GM18858 (cell line): ENCODE results near the gene CHD5.
"Not testable (repeated sequence)": the region's sequence is repeated elsewhere in the genome, so short reads cannot be mapped to it uniquely, and the experiment has no call there.

ENCODE experiments used
- ATAC-seq: cut with Tn5 transposase; IDR thresholded peaks from one replicate; pipeline ENCODE4 v1.9.1; 2021; ENCODE audit not compliant: unreplicated experiment

CHD5 gene

DNA sequence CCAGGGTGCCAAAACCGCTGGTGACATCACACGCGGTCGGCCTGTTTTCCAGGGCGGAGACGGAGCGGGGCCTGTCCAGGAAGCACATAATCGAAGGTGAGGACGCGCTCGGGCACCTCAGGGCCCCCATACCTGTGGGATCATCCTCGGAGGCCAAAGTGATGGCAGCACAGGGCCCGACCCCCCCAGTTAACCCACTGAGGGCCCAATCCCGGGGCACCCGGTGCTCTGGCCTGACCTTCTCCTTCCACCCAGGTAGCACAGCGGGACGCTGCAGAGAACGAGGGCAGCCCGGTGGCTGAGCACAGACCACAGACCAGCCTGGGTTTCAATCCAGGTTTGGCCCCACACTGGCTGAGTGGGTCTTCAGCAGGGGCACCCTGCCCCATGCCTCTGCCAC is 91.2 kb downstream of the CHD5 start:
- ATAC-seq = no peak

DNA sequence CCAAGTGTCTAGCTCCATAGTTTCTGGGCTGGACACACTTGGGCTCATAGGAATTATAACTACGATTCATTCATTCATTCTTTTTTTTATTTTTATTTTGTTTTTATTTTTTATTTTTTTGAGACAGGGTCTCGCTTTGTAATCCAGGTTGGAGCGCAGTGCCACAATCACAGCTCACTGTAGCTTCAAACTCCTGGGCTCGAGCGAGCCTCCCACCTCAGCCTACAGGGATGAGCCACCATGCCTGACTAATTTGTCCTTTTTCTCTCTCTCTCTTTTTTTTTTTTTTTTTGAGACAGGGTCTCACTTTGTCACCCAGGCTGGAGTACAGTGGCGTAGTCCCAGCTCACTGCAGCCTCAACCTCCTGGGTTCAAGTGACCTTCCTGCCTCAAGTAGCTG is 92.2 kb downstream of the CHD5 start:
- no peak for ATAC-seq

- ATAC-seq = no peak
Measured at GRCh38 chr1:6087377-6087772, 92.7 kb downstream of the CHD5 start.

- no peak for ATAC-seq
Measured at GRCh38 chr1:6086762-6087376, 93.3 kb downstream of the CHD5 start.

DNA sequence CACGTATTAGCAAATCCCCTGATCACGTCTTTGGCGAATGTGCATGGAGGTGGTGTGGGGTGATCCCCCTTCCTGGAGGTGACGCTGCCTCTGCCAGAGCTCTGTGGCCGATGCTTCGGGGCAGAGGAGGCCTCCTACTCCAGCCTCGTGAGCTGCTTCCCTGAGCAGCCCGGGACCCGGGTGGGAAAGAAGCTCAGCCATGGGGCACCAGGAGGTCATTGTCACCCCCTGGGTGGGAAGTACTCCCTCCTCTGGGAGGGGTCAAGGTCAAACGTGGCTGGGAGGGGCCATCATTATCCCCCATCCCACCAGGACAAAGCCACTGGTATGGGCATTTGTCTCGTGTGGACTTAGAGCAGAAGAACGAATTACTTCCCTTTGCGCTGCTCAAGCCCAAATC is 93.8 kb downstream of the CHD5 start:
- ATAC-seq = no peak

GRCh38 chr1:6085666-6086065 is 94.5 kb downstream of the CHD5 start:
- no peak for ATAC-seq

DNA sequence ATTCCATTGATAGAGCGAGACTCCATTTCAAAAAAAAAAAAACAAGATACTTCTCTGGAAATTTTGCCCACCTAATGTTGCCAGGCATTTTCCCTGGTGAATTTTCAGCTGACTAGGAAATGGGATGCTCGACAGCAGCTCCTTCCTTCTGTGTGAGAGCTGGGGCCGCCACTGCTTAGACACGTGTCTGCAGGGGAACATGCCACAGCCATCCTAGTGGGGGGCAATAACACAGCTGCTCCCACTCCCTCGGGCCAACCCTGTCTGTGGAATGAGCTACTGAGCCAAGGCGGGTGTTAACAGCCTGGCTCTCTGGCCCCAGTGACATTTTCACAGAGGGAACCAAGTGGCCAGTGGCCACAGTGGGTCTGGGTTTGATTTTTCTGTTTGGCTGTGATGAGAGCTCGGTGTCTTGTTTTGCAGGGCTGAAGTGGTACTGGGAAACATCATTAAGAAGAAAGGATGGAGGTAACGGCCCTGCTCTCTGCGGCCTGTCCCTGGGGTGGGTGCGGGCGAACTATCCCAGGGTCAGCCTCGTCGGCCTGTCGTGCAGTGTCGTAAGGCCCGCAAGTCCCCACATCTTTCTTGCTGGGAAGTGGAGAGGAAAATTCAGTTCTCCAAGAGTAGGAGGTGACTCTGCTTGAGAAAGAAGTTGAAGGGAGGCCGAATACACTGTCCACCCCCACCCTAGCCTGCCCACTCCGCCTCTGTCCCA is 95.2 kb downstream of the CHD5 start:
- ATAC-seq = no peak

DNA sequence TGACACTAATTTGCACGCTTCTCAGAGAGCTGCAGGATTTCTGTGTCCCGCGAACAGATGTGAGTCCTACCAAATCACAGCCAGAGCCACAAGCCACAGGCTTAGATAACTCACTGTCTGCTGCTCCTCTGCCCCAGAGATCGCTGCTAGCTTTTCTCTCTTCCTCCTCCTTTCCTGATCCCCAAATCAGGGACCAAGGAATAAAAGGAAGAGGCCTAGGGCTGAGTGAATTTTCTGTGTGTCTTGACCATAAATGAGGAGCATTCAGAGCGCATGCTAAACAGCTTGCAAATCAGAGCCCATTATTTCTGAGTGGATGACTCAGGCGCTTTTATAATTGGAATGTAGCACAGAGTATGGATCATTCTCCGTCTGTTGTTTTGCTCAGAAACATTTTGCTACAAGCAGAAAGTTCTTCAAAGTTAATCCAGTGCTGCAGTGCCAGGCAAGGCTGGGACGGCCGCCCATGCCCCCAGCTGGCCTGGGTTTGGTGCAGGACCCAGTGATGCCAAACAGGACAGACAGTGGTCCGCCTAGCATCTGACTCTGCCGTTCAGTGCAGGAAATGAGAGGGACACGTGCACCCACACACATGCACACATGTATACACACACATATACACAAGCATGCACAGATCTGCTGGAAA is 96.2 kb downstream of the CHD5 start:
- ATAC-seq = no peak

- ATAC-seq = no peak
Measured at GRCh38 chr1:6083385-6083784, 96.7 kb downstream of the CHD5 start.

DNA sequence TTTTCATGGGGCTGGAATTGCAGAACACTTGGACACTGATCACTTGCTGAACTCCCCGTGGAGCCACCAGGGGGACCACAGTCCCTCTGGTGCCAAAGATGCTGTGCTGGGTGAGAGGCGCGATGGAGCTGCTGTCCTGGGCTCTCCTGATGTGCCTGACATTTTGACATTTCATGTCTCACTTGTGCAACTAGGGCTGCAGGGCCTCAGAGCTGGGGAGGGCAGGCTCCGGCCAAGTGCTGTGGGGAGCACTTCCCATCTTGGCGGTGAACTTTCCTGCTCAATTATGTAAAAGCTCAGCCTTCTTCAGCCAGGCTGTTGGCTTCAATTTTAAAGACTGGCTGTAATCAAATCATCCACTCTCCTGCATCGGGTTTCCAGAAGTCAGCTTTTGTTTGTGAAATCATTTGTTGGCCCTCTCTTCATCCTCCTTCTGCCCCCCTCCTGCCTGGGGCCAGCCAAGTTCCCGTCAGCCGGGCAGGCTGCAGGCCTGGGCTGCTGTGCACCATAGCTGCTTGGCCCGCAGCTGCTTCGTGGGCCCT is 97.6 kb downstream of the CHD5 start:
- ATAC-seq = no peak

- ATAC-seq = no peak
Measured at GRCh38 chr1:6081901-6082300, 98.2 kb downstream of the CHD5 start.

GRCh38 chr1:6080469-6080868 is 99.7 kb downstream of the CHD5 start:
- ATAC-seq = no peak

GRCh38 chr1:6077919-6078318 is 102.2 kb downstream of the CHD5 start:
- ATAC-seq = no peak

- ATAC-seq = no peak
Measured at GRCh38 chr1:6077506-6077905, 102.6 kb downstream of the CHD5 start.

GRCh38 chr1:6077061-6077460 is 103.1 kb downstream of the CHD5 start:
- ATAC-seq = not testable (repeated sequence)

DNA sequence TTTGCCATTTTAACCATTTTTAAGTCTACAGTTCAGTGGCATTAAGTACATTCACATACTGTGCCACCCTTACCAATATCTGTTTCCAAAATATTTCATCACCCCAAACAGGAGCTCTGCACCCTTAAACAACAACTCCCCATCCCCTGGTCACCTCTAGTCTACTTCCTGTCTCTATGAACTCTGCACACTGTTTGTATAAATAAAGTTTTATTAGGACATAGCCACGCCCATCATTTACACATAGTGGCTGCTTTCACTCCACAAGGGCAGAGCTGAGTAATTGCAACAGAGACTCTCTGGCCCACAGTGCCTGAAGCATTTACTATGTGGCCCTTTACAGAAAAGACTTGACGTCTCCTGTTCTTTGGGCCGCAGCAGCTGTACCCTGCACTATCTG is 104.4 kb downstream of the CHD5 start:
- ATAC-seq = no peak

DNA sequence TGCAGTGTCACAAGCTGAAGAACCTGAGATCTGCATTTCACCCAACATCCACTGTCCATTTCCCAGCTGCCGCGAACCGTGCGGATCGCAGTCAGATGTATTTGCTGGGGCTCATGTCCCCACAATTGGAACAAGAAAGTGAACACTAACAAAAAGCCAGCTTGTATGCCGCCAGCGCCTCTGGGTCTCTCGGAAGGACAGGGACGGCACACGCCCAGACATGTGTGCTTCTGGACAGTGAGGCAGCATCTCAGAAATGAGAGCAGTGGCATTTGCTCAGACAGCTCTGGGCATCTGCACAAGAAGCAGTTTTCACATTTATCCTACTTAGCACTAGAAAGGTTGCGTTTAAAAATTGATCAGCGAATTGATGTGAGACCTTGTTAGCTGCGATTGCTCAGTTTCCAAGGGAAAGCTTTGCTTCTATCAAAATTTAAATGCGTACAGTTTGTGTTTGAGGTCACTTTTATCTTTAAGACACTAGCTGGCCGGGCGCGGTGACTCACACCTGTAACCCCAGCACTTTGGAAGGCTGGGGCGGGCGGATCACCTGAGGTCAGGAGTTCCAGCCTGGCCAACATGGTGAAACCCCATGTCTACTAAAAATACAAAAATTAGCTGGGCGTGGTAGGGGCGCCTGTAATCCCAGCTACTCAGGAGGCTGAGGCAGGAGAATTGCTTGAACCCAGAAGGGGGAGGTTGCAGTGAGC is 105.8 kb downstream of the CHD5 start:
- ATAC-seq = no peak

DNA sequence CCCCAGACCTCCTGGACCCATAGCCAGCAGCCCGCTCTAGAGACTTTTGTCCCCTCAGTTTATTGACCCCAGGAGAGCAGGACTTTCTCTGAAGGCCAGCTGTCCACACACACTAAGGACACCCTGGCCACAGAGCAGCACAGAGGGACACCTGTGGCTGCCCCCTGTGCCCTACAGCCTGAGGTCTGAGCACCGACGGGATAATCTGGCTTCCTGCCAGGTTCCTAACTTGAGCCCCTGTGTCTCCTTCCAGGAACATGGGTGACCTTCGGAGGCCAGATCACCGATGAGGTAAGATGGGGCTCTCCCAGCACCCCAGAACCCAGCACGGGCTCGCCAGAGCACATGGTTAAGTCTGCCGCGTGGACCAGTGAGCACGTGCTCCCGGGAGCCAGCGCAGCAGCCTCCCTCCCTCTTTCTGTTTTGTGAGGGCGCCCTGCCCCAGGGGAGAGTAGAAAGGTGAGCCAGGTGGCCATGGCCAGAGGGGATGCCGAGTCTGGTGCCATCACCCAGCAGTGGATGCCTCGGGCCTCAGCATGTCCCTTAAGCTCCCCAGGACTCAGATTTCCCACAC is 106.6 kb downstream of the CHD5 start:
- ATAC-seq = no peak

DNA sequence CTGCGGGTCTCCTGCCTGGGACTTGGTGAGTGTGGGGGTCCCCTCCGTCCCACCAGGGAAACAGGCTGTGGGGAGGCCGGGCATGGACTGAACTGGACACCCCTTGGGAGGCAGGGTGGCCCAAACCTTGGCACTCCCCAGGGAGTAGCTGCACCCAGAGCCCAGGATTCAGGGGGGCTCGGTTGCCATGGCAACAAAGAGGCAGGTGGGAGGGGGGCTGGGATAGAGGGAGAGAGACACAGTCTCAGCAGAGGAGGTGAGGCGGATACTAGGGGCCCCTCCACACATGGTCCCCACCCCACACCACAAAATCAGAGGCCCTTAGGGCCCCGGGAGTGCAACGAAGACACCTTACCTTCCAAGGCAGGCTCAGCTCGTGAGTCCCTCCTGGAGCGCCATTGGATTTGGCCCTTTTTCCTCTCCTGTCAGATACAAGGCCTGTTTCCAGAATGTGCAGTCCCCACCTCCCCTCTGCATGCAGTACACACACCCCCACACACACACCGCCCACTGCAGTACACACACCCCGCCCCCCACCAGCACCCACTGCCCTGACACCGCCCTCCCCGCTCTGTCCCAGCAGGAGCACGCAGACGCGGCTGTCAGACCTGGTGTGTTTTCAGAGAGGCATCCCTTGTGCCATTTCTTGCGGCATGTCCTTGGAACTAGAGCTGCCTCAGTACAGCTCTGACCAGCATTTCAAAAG is 107.2 kb downstream of the CHD5 start:
- no peak for ATAC-seq

- no peak for ATAC-seq
Measured at GRCh38 chr1:6071219-6071618, 108.9 kb downstream of the CHD5 start.
